SK-N-MC (cell line): ENCODE measurements around the gene XPO4.
"Not testable (repeated sequence)": the region's sequence is repeated elsewhere in the genome, so short reads cannot be mapped to it uniquely, and the experiment has no call there.

Experiments used
- DNase-seq: peaks from one replicate; pipeline ENCODE4 v3.0.0-alpha.2; 2011; ENCODE audit warnings: low read depth, low spot score
- H3K27ac ChIP-seq: fragments of 200-600 bp; sonication (generic); 2 replicates; pipeline ENCODE4 v1.5.1; 2016; ENCODE audit warnings: mixed run types
- H3K36me3 ChIP-seq: fragments of 200-600 bp; sonication (generic); 2 replicates; pipeline ENCODE4 v1.6.1; 2017; ENCODE audit warnings: antibody characterized with exemption, low read length, mixed read lengths; ENCODE audit not compliant: insufficient read depth
- H3K4me3 ChIP-seq: fragments of 200-600 bp; sonication (generic); 2 replicates; pipeline ENCODE4 v1.5.1; 2016
- H3K9ac ChIP-seq: fragments of 200-600 bp; sonication (generic); 2 replicates; pipeline ENCODE4 v1.8.0; 2017; ENCODE audit warnings: mixed run types, mixed read lengths; ENCODE audit not compliant: insufficient read length
- H3K9me3 ChIP-seq: fragments of 200-600 bp; sonication (generic); 2 replicates; pipeline ENCODE4 v1.6.1; 2017; ENCODE audit warnings: low read depth, mild to moderate bottlenecking, antibody characterized with exemption, low read length, moderate library complexity, mixed read lengths
- EZH2 ChIP-seq: fragments of 200-600 bp; sonication (generic); IDR thresholded peaks from one replicate; pipeline ENCODE4 v1.6.1; 2017; ENCODE audit warnings: antibody characterized with exemption
- FOXP2 ChIP-seq: optimal IDR thresholded peaks from 2 replicates; pipeline ENCODE3; 2011; ENCODE audit warnings: mild to moderate bottlenecking, moderate library complexity; ENCODE audit not compliant: insufficient read depth; ENCODE audit errors: extremely low read length, control extremely low read depth
- POLR2AphosphoS5 ChIP-seq: IDR thresholded peaks from 2 replicates; pipeline ENCODE4 v1.6.1; 2012; ENCODE audit warnings: mild to moderate bottlenecking, low read depth, low read length, borderline replicate concordance

Gene XPO4

DNA sequence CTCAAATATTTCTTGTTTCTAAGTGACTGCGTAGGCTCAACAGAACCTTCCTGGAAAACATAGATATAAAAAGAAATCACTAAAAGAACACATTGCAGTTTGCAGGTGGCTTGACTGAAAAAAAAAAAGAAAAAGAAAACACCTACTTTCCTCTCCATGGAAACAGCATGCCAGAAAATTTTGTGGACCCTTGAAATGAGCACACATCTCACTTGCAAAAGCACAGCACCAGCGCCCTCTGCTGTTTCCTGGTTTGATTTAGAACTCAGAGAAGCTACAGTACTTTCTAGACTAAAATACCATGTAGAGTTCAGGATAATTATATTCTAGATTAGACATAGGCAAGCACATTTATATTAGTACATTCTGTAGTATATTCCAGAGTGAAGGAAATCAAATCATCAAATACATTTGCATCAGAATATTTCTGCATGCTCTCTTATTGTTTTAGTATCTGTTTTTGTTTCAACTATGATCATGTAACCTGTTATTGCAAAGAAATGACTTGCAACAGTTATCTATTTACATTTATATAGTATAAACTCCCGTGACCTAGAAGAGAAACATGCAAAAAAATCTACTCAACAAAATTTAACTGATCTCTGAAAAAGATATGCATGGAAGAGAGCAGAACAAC lies 22.3 kb upstream of the XPO4 start:
- Histone ChIP-seq H3K36me3 (no peaks in the 10 kb centered on the region), H3K9me3 (no peaks in the 10 kb centered on the region), H3K9ac (no peak overlapping the region), H3K27ac (no peak overlapping the region), H3K4me3 (no peak overlapping the region)
- TF ChIP-seq POLR2AphosphoS5 (no peak), FOXP2 (no peak), EZH2 (no peak)
- DNase-seq, result peak; percentile 88

DNA sequence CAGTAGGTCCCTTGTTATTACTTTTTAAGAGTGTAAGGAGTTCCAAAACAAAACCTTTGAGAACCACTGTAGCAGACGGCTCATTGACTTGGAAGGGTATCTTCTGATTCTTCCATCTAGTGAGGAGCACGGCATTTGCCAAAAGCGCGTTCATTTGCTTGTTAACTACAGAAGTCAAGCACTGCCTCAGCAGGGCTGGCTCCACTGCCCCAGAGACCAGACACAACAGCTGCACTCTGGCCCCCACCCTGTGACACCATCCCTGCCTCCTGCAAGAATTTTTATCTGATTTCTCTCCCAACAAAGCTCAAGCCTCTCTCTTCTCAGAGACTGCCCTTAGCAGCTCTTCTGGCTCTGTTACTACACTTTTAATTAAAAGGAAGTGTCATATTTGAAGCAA lies 20.7 kb upstream of the XPO4 start:
- TF ChIP-seq POLR2AphosphoS5 (no peak), FOXP2 (no peak), EZH2 (no peak)
- H3K27ac ChIP-seq, result no peak overlapping the region
- no peak for DNase-seq
- no peak overlapping the region for H3K4me3 ChIP-seq
- no peak overlapping the region for H3K9ac ChIP-seq
- no peaks in the 10 kb centered on the region for H3K9me3 ChIP-seq
- no peaks in the 10 kb centered on the region for H3K36me3 ChIP-seq

DNA sequence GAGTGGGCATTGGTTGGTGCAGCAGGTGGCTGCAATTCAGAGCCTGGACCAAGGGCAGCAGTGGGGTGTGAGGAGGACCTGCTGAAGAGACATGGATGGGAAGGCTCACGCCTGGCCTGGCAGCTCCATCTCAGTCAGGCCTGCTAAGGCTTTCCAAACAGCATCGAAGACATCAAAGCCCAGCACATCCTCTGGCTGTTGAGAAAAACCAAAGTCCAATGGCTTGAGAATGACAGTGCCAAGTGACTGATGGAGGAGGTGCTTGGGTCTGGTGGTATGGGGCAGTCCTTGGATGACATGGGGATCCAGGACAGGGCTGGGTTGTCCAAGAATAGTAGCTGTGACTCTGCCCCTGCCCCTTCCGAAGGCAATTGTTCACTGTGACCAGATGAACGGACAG lies 19.0 kb upstream of the XPO4 start:
- H3K9me3 ChIP-seq, result no peaks in the 10 kb centered on the region
- no peak overlapping the region for H3K9ac ChIP-seq
- TF ChIP-seq POLR2AphosphoS5 (no peak), FOXP2 (no peak), EZH2 (no peak)
- H3K27ac ChIP-seq, result no peak overlapping the region
- DNase-seq, result no peak
- H3K4me3 ChIP-seq, result no peak overlapping the region
- no peaks in the 10 kb centered on the region for H3K36me3 ChIP-seq

DNA sequence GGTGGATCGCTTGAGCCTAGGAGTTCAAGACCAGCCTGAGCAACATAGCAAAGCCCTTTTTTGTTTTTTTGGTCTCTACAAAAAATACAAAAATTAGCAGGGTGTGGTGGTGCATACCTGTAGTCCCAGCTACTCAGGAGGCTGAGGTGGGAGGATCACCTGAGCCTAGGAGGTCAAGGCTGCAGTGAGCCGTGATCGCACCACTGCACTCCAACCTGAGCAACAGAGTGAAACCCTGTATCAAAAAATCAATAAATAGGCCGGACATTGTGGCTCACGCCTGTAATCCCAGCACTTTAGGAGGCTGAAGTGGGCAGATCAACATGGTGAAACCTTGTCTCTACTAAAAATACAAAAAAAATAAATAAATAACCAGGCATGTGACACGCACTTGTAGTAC lies 13.1 kb upstream of the XPO4 start:
- not testable (repeated sequence) for H3K9ac ChIP-seq, H3K9me3 ChIP-seq, DNase-seq, H3K36me3 ChIP-seq, H3K4me3 ChIP-seq, H3K27ac ChIP-seq

DNA sequence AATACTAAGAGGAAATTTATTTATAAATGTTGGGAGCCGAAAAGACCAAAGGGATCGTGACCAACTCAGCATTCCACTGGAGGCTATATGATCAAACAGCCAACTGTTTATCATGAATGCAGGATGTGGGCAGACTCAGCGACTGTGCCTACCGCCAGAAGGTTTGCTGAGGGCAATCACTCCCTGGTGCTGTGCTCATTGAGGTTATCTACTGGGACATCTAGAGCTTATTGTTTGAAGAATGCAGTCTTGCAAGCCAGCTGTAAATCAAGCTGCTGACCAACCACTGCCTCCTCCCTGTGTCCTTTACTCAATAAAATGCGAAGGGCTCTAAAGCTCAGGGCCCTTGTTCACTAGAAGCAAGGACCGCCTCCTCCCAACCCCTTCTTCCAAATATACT lies 8.5 kb upstream of the XPO4 start:
- H3K9ac ChIP-seq, result no peak overlapping the region
- H3K4me3 ChIP-seq, result no peak overlapping the region
- H3K36me3 ChIP-seq, result no peaks in the 10 kb centered on the region
- no peaks in the 10 kb centered on the region for H3K9me3 ChIP-seq
- DNase-seq, result no peak
- H3K27ac ChIP-seq, result no peak overlapping the region
- TF ChIP-seq FOXP2, result no peak
- no peak for TF ChIP-seq POLR2AphosphoS5
- no peak for TF ChIP-seq EZH2

DNA sequence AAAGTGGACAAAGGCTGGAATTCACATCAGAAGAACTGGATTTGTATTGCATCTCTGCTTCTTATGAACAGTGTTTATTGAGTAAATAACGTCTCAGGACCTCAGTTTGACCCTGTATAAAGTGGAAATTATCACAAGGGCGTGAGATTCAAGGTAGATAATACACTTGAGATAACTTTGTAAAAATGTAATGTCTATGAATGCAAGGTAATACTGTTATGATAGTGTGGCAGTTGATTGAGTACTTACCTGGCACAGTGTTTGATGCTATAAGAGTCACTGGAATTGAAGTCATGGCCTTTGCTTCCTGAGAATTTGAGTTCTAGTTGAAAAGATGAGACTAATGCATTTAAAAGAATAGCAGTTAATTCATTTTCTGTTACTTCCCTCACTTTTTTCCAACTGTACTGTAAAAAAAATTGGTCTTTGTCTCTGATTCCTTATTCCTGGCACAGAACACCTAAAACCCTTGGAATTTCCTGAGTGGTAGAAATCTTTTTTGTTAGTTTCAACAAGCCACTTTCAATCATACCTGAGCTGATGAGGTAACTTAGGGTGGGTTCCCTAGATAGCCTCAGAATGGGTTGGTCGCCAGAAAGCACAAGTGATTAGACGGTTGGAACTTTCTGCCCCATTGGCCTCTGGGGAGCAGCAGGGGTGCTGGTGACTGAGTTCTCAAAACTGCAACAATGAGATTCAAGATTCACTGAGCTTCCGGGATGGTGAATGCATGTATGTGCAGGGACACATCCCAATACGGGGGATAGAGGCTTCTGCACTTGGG lies 6.4 kb upstream of the XPO4 start:
- H3K9ac ChIP-seq, result no peak overlapping the region
- no peak overlapping the region for H3K4me3 ChIP-seq
- TF ChIP-seq EZH2 (no peak), POLR2AphosphoS5 (no peak), FOXP2 (no peak)
- DNase-seq, result no peak
- H3K36me3 ChIP-seq, result no peaks in the 10 kb centered on the region
- no peak overlapping the region for H3K27ac ChIP-seq
- no peaks in the 10 kb centered on the region for H3K9me3 ChIP-seq

DNA sequence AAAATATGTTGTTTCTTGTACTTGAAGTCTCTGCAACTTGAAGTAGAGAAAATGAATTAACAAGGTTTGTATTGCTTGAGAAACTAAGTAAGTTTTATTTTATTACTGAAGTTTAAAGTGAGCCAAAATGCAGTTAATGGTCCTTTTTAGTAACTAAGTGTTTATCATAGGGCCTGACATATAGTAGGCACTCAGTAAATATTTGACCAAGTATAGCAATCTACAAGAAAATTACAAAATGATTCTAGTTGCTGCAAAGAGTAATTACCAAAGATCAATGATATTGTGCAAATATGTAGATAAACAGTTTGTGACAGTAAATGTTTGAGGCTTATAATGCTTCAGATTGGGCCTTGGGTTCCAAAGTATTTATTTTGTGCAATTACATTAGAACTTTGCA lies 2.4 kb upstream of the XPO4 start:
- H3K4me3 ChIP-seq, result no peak overlapping the region
- H3K9ac ChIP-seq, result no peak overlapping the region

DNA sequence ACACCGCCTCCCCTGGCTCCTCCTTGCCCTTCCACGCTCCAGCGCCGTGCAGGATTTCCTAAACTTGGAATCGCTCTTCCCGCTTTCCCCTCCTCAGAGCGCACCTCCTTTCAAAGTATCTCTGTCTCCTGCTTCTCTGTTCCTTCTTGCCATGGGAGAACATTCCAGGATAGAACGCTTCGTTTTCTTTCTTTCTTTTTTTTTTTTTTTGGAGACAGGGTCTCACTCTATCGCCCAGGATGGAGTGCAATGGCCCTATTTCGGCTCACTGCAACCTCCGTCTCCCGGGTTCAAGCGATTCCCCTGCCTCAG lies 574 bp upstream of the XPO4 start:
- peak overlapping the region; percentile 99 for H3K4me3 ChIP-seq

More for the DNA sequence above, 2.4 kb upstream of the XPO4 start:
- no peak for DNase-seq
- TF ChIP-seq POLR2AphosphoS5 (no peak), EZH2 (no peak), FOXP2 (no peak)
- no peaks in the 10 kb centered on the region for H3K9me3 ChIP-seq
- H3K36me3 ChIP-seq, result peaks cover 6% of the 10 kb centered on the region
- H3K27ac ChIP-seq, result no peak overlapping the region

DNA sequence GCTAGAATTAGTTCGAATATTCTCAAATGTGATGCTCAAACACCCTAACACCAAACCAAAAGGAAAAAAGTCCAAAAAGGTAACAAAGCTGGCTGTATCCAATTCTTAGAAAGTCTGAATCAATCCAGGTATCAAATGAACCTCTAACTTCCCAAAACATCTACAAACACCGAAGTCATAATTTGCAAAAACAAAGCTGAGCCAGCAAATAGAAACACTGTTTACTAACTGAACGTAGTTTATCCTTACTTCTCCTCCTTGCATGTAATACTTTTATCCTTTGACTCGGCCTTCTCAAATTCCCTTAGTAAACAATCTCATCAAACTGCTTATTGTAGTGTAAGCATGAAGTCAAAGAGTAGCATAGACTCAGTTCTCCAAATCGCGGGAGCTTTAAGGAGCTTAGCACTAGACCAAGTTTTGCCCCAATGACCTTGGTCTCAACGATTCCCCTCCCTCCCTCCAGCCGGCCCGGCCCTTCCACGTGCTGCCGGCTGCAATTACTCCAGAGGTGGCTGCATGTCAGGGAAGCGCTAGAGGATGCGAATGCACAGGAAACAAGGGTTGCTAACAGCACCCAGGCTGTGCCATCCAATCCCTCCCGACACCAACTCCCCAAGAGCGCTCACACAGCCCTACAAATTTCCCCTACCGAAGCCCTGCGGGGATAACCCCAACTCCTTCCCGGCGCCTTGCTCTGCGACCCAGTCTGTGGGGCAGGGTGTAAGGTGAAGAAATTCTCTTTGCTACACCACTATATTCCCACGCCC lies 693 bp downstream of the XPO4 start:
- Histone ChIP-seq H3K9me3 (no peaks in the 10 kb centered on the region), H3K27ac (peak overlapping the region; percentile 78), H3K36me3 (peaks cover 10% of the 10 kb centered on the region), H3K4me3 (peak overlapping the region; percentile 99), H3K9ac (peak overlapping the region; percentile 95)
- no peak for DNase-seq
- no peak for TF ChIP-seq FOXP2
- no peak for TF ChIP-seq POLR2AphosphoS5
- no peak for TF ChIP-seq EZH2

More for the DNA sequence above, 574 bp upstream of the XPO4 start:
- Histone ChIP-seq H3K36me3 (peaks cover 10% of the 10 kb centered on the region), H3K27ac (peak overlapping the region; percentile 78), H3K9me3 (no peaks in the 10 kb centered on the region), H3K9ac (peak overlapping the region; percentile 95)
- no peak for DNase-seq
- TF ChIP-seq FOXP2 (no peak), EZH2 (no peak), POLR2AphosphoS5 (no peak)
